OCI-LY3 (cell line): Measurements from ENCODE around the gene GLRX.

ENCODE experiments used
- H2AFZ ChIP-seq: fragments of 200-600, 300-600 bp; shearing (Covaris generic); 2 replicates; pipeline ENCODE4 v1.6.0; 2014; ENCODE audit warnings: antibody characterized with exemption, low read depth, low read length
- H3K27ac ChIP-seq: fragments of 200-600, 300-600 bp; sonication (generic); 2 replicates; pipeline ENCODE4 v1.5.1; 2014; ENCODE audit warnings: mild to moderate bottlenecking, low read length, moderate library complexity, mixed read lengths
- H3K27me3 ChIP-seq: fragments of 200-600, 300-600 bp; sonication (generic); 2 replicates; pipeline ENCODE4 v1.6.1; 2014; ENCODE audit warnings: low read depth, low read length, mixed read lengths
- H3K36me3 ChIP-seq: fragments of 200-600, 300-600 bp; sonication (generic); replicated peaks from 2 replicates; pipeline ENCODE3; 2014; ENCODE audit warnings: low read depth, low read length, mixed read lengths
- H3K4me1 ChIP-seq: fragments of 300-600, 200-600 bp; sonication (generic); 2 replicates; pipeline ENCODE4 v1.6.1; 2014; ENCODE audit warnings: low read length, mixed read lengths
- H3K4me2 ChIP-seq: fragments of 200-600, 300-600 bp; sonication (generic); 2 replicates; pipeline ENCODE4 v1.6.1; 2014; ENCODE audit warnings: low read length, mixed read lengths
- H3K4me3 ChIP-seq: fragments of 300-600, 200-600 bp; sonication (generic); 2 replicates; pipeline ENCODE4 v1.5.1; 2014; ENCODE audit warnings: antibody characterized with exemption, mild to moderate bottlenecking, low read length, moderate library complexity
- H3K79me2 ChIP-seq: fragments of 300-600, 200-600 bp; shearing (Covaris generic); 2 replicates; pipeline ENCODE4 v1.6.1; 2014; ENCODE audit warnings: mild to moderate bottlenecking, low read length, mixed read lengths
- H3K9ac ChIP-seq: fragments of 300-600, 200-600 bp; shearing (Covaris generic); 2 replicates; pipeline ENCODE4 v1.6.0; 2014; ENCODE audit warnings: mild to moderate bottlenecking, low read length, moderate library complexity
- H3K9me3 ChIP-seq: fragments of 200-600, 300-600 bp; shearing (Covaris generic); 2 replicates; pipeline ENCODE4 v1.6.1; 2014; ENCODE audit warnings: low read length, mixed read lengths; ENCODE audit not compliant: insufficient read depth
- H4K20me1 ChIP-seq: fragments of 200-600, 300-600 bp; sonication (generic); 2 replicates; pipeline ENCODE4 v1.6.1; 2016; ENCODE audit warnings: low read length, mixed read lengths; ENCODE audit not compliant: insufficient read depth
- CTCF ChIP-seq: fragments of 200-600, 300-600 bp; sonication (generic); IDR thresholded peaks from 2 replicates; pipeline ENCODE4 v1.5.1; 2014; ENCODE audit warnings: antibody characterized with exemption, low read length, low read depth
- EZH2phosphoT487 ChIP-seq: fragments of 200-600 bp; shearing (Covaris generic); IDR thresholded peaks from 2 replicates; pipeline ENCODE4 v1.6.1; 2018; ENCODE audit warnings: antibody characterized with exemption, mixed run types, low read depth

GLRX gene

GRCh38 chr5:95800553-95800952 lies 22.0 kb downstream of the GLRX start:
- no peak overlapping the region for H3K4me3 ChIP-seq
- H2AFZ ChIP-seq = no peak overlapping the region
- TF ChIP-seq CTCF = no peak
- no peak for TF ChIP-seq EZH2phosphoT487
- no peaks in the 10 kb centered on the region for H3K36me3 ChIP-seq
- no peaks in the 10 kb centered on the region for H4K20me1 ChIP-seq
- no peaks in the 10 kb centered on the region for H3K79me2 ChIP-seq
- no peaks in the 10 kb centered on the region for H3K9me3 ChIP-seq
- H3K27me3 ChIP-seq = no peaks in the 10 kb centered on the region
- H3K4me1 ChIP-seq = no peaks in the 10 kb centered on the region
- H3K9ac ChIP-seq = no peak overlapping the region
- H3K4me2 ChIP-seq = no peak overlapping the region
- H3K27ac ChIP-seq = no peak overlapping the region

- Histone ChIP-seq H4K20me1 (no peaks in the 10 kb centered on the region), H3K4me1 (no peaks in the 10 kb centered on the region), H2AFZ (no peak overlapping the region), H3K9ac (no peak overlapping the region), H3K4me2 (no peak overlapping the region), H3K79me2 (no peaks in the 10 kb centered on the region), H3K9me3 (no peaks in the 10 kb centered on the region), H3K36me3 (no peaks in the 10 kb centered on the region), H3K4me3 (no peak overlapping the region), H3K27ac (no peak overlapping the region), H3K27me3 (no peaks in the 10 kb centered on the region)
- no peak for TF ChIP-seq CTCF
- TF ChIP-seq EZH2phosphoT487 = no peak
These were observed 23.2 kb downstream of the GLRX start for GRCh38 chr5:95799191-95799835.

GRCh38 chr5:95798545-95798944 lies 24.0 kb downstream of the GLRX start:
- no peaks in the 10 kb centered on the region for H3K36me3 ChIP-seq
- no peaks in the 10 kb centered on the region for H3K27me3 ChIP-seq
- H2AFZ ChIP-seq = no peak overlapping the region
- no peak overlapping the region for H3K4me2 ChIP-seq
- H3K27ac ChIP-seq = no peak overlapping the region
- no peaks in the 10 kb centered on the region for H4K20me1 ChIP-seq
- H3K9me3 ChIP-seq = no peaks in the 10 kb centered on the region
- TF ChIP-seq CTCF (no peak), EZH2phosphoT487 (no peak)
- no peaks in the 10 kb centered on the region for H3K4me1 ChIP-seq
- no peak overlapping the region for H3K4me3 ChIP-seq
- H3K9ac ChIP-seq = no peak overlapping the region
- H3K79me2 ChIP-seq = no peaks in the 10 kb centered on the region

DNA sequence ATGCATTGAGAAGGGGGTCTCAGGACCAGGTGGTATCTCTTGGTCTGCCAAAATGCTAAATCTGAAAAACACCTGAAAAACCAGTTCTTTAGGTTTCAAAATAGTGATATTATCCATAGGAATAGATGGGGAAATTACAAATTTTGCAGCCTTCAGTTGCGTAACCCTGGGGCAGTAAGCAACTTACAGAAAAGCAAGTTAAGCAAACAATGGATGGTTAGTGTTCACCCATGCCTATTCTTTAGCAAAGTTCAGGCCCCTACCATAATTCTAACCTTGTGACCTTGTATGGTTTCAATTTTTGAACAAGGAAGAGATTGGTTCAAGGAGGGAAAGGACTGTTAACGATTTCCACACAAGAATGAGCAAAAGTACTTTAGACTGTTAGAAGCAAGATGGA lies 24.5 kb downstream of the GLRX start:
- no peak overlapping the region for H3K4me2 ChIP-seq
- H3K27me3 ChIP-seq = no peaks in the 10 kb centered on the region
- no peaks in the 10 kb centered on the region for H4K20me1 ChIP-seq
- no peaks in the 10 kb centered on the region for H3K9me3 ChIP-seq
- TF ChIP-seq EZH2phosphoT487 (no peak), CTCF (no peak)
- no peak overlapping the region for H3K27ac ChIP-seq
- no peak overlapping the region for H3K9ac ChIP-seq
- no peaks in the 10 kb centered on the region for H3K4me1 ChIP-seq
- H3K4me3 ChIP-seq = no peak overlapping the region
- H3K79me2 ChIP-seq = no peaks in the 10 kb centered on the region
- no peaks in the 10 kb centered on the region for H3K36me3 ChIP-seq
- H2AFZ ChIP-seq = no peak overlapping the region
